ENCODE results near the gene GIMAP5.
"Not testable (repeated sequence)": the region's sequence is repeated elsewhere in the genome, so short reads cannot be mapped to it uniquely, and the experiment has no call there.

Gene GIMAP5

GRCh38 chr7:150759479-150759878, 22.3 kb downstream of the GIMAP5 start:
- Histone ChIP-seq H3K27me3 (ENCODE audit: insufficient read depth, low read depth) (no peaks in the 10 kb centered on the region), H3K4me2 (no peak overlapping the region), H3K4me3 (IDR thresholded peaks at IDR 0.05; ENCODE audit: insufficient read depth, low read depth, low read length) (no peak overlapping the region), H3K36me3 (ENCODE audit: insufficient read depth) (no peaks in the 10 kb centered on the region), H3K9ac (no peak overlapping the region), H3K27ac (no peak overlapping the region), H2AFZ (ENCODE audit: low read depth) (no peak overlapping the region), H3K4me1 (ENCODE audit: low read depth, poor library complexity, severe bottlenecking) (no peaks in the 10 kb centered on the region), H4K20me1 (ENCODE audit: insufficient read depth) (no peaks in the 10 kb centered on the region; the same call in 1 of the 2 replicates), H3K79me2 (ENCODE audit: insufficient read depth, low read depth) (no peaks in the 10 kb centered on the region)
- no peak for TF ChIP-seq CTCF (conservative IDR thresholded peaks at IDR 0.05; ENCODE audit: low read depth, low read length)

- no peak overlapping the region for H3K9ac ChIP-seq
- no peak overlapping the region for H3K27ac ChIP-seq
- no peak overlapping the region for H2AFZ ChIP-seq (ENCODE audit: low read depth)
- H3K4me2 ChIP-seq, result no peak overlapping the region
- TF ChIP-seq CTCF (conservative IDR thresholded peaks at IDR 0.05; ENCODE audit: low read depth, low read length), result no peak
- H3K4me1 ChIP-seq (ENCODE audit: low read depth, poor library complexity, severe bottlenecking), result no peaks in the 10 kb centered on the region
- H3K79me2 ChIP-seq (ENCODE audit: insufficient read depth, low read depth), result no peaks in the 10 kb centered on the region
- H4K20me1 ChIP-seq (ENCODE audit: insufficient read depth), result no peaks in the 10 kb centered on the region
- H3K4me3 ChIP-seq (IDR thresholded peaks at IDR 0.05; ENCODE audit: insufficient read depth, low read depth, low read length), result no peak overlapping the region
- no peaks in the 10 kb centered on the region for H3K36me3 ChIP-seq (ENCODE audit: insufficient read depth)
- H3K27me3 ChIP-seq (ENCODE audit: insufficient read depth, low read depth), result no peaks in the 10 kb centered on the region
Observed at GRCh38 chr7:150766334-150766709, 29.1 kb downstream of the GIMAP5 start.

GRCh38 chr7:150769768-150770167, 32.5 kb downstream of the GIMAP5 start:
- Histone ChIP-seq H3K27me3 (ENCODE audit: insufficient read depth, low read depth) (no peaks in the 10 kb centered on the region), H3K36me3 (ENCODE audit: insufficient read depth) (no peaks in the 10 kb centered on the region), H3K27ac (no peak overlapping the region), H2AFZ (ENCODE audit: low read depth) (no peak overlapping the region), H3K4me3 (IDR thresholded peaks at IDR 0.05; ENCODE audit: insufficient read depth, low read depth, low read length) (no peak overlapping the region), H3K79me2 (ENCODE audit: insufficient read depth, low read depth) (no peaks in the 10 kb centered on the region), H4K20me1 (ENCODE audit: insufficient read depth) (no peaks in the 10 kb centered on the region), H3K4me1 (ENCODE audit: low read depth, poor library complexity, severe bottlenecking) (no peaks in the 10 kb centered on the region), H3K4me2 (no peak overlapping the region), H3K9ac (no peak overlapping the region)
- no peak for TF ChIP-seq CTCF (conservative IDR thresholded peaks at IDR 0.05; ENCODE audit: low read depth, low read length)

GRCh38 chr7:150774131-150774530, 36.9 kb downstream of the GIMAP5 start:
- H3K36me3 ChIP-seq (ENCODE audit: insufficient read depth); H3K27me3 ChIP-seq (ENCODE audit: insufficient read depth, low read depth); H3K9ac ChIP-seq; H3K27ac ChIP-seq; H3K79me2 ChIP-seq (ENCODE audit: insufficient read depth, low read depth); H3K4me1 ChIP-seq (ENCODE audit: low read depth, poor library complexity, severe bottlenecking); H4K20me1 ChIP-seq (ENCODE audit: insufficient read depth); H3K4me2 ChIP-seq; H3K4me3 ChIP-seq (IDR thresholded peaks at IDR 0.05; ENCODE audit: insufficient read depth, low read depth, low read length); H2AFZ ChIP-seq (ENCODE audit: low read depth): not testable (repeated sequence)

- no peak overlapping the region for H3K4me2 ChIP-seq
- H3K27me3 ChIP-seq (ENCODE audit: insufficient read depth, low read depth), result no peaks in the 10 kb centered on the region
- H3K9ac ChIP-seq, result no peak overlapping the region
- no peaks in the 10 kb centered on the region for H3K36me3 ChIP-seq (ENCODE audit: insufficient read depth)
- no peaks in the 10 kb centered on the region for H3K79me2 ChIP-seq (ENCODE audit: insufficient read depth, low read depth)
- no peak overlapping the region for H2AFZ ChIP-seq (ENCODE audit: low read depth)
- no peak for TF ChIP-seq CTCF (conservative IDR thresholded peaks at IDR 0.05; ENCODE audit: low read depth, low read length)
- H4K20me1 ChIP-seq (ENCODE audit: insufficient read depth), result no peaks in the 10 kb centered on the region
- H3K4me3 ChIP-seq (IDR thresholded peaks at IDR 0.05; ENCODE audit: insufficient read depth, low read depth, low read length), result no peak overlapping the region
- no peaks in the 10 kb centered on the region for H3K4me1 ChIP-seq (ENCODE audit: low read depth, poor library complexity, severe bottlenecking)
- H3K27ac ChIP-seq, result no peak overlapping the region
Observed at GRCh38 chr7:150778014-150778737, 41.0 kb downstream of the GIMAP5 start.

All from KMS-11 (cell line).